Measurements from ENCODE around the gene ARID4B. TPM values are rescaled to one million over a fixed set of nuclear protein-coding genes. Genes with fewer than 3 reads are reported as not detected.

Gene ARID4B
- total and polyA plus RNA-seq, 11 donors, result 12.4 to 20.4 (median 15.3) TPM

DNA sequence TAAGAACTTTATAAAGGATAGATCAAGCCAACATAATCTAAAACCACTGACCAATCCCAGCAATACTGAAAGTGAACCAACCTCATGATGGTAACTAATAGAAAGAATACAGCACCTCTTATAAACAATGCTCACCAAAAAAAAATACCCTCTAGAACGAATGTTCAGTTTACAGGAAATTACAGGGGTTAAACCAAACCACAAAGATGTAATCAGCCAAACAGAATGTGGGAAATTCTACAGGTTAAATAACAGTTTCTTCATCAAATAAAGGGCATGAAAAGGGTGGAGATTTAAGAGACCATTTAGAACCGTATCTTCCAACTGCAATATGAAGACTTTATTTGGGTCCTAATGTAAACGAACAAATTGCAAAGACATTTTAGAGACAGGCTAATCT lies 30.4 kb downstream of the ARID4B start:
- Histone ChIP-seq H3K4me1 (peaks cover 0 to 36% (median 12%) of the 10 kb centered on the region in 12 donors), H3K27me3 (no peaks in the 10 kb centered on the region), H3K4me3 (no peak overlapping the region), H3K27ac (peak overlapping the region in 1 of 12 donors; percentile 40), H3K9me3 (peaks cover 0 to 15% (median 0%) of the 10 kb centered on the region in 12 donors), H3K36me3 (no peaks in the 10 kb centered on the region)
- DNase-seq, result no peak
- WGBS, 4 donors, result 70 to 78% (median 75%) methylated on average over 3 of the region's 3 CpGs
- TF ChIP-seq, protein P1, sequence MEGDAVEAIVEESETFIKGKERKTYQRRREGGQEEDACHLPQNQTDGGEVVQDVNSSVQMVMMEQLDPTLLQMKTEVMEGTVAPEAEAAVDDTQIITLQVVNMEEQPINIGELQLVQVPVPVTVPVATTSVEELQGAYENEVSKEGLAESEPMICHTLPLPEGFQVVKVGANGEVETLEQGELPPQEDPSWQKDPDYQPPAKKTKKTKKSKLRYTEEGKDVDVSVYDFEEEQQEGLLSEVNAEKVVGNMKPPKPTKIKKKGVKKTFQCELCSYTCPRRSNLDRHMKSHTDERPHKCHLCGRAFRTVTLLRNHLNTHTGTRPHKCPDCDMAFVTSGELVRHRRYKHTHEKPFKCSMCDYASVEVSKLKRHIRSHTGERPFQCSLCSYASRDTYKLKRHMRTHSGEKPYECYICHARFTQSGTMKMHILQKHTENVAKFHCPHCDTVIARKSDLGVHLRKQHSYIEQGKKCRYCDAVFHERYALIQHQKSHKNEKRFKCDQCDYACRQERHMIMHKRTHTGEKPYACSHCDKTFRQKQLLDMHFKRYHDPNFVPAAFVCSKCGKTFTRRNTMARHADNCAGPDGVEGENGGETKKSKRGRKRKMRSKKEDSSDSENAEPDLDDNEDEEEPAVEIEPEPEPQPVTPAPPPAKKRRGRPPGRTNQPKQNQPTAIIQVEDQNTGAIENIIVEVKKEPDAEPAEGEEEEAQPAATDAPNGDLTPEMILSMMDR (IDR thresholded peaks at IDR 0.05), result no peak
- TF ChIP-seq POLR2A (IDR thresholded peaks at IDR 0.05), result no peak
- ATAC-seq, result no peak
- intact Hi-C loops (cut with DNase I), result no loop called here

DNA sequence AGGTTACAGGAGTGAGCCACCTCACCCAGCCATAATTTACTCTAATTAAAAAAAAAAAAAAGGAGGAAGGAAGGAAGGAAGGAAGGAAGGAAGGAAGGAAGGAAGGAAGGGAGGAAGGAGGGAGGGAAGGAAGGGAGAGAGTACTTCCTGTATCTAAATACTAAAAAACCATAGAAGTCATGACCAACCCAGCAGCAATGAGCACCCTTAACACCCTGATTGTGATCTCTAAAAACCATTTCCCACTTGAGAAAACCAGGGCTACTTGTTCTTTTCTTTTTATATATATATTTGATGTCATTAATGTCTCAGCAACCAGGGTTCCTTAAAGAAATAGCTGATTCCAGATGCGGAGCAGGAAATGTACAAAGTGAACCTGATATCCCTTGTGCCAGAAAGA lies 31.2 kb downstream of the ARID4B start:
- Histone ChIP-seq H3K9me3 (peaks cover 0 to 15% (median 0%) of the 10 kb centered on the region in 12 donors), H3K27ac (peak overlapping the region in 1 of 12 donors; percentile 40), H3K36me3 (no peaks in the 10 kb centered on the region), H3K27me3 (no peaks in the 10 kb centered on the region), H3K4me1 (peaks cover 0 to 42% (median 14%) of the 10 kb centered on the region in 12 donors), H3K4me3 (no peak overlapping the region)
- DNase-seq (no peak), ATAC-seq (no peak)
- WGBS, 4 donors, result 93 to 96% (median 94%) methylated on average over 1 of the region's 1 CpG
- intact Hi-C loops (cut with DNase I), result no loop called here
- TF ChIP-seq, protein P1 (IDR thresholded peaks at IDR 0.05), result no peak
- no peak for TF ChIP-seq POLR2A (IDR thresholded peaks at IDR 0.05)

DNA sequence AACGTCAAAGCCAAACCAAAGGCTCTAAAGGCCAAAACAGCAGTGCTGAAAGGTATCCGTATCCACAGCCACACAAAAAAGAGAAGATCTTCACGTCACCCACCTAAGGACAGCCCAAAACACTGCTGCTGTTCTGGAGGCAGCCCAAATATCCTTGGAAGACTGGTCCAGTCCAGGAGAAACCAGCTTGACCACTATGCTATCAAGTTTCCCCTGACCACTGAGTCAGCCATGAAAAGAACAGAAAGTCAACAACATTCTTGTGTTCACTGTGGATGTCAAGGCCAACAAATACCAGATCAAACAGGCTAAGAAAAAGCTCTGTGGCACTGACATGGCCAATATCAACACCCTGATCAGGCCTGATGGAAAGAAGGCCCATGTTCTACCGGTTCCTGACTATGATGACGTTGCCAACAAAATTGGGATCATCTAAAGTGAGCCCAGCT lies 32.1 kb downstream of the ARID4B start:
- intact Hi-C loops (cut with DNase I), result no loop called here
- WGBS, 4 donors, result 92 to 93% (median 93%) methylated on average over 5 of the region's 5 CpGs
- H3K4me1 ChIP-seq, result peaks cover 0 to 42% (median 14%) of the 10 kb centered on the region in 12 donors

DNA sequence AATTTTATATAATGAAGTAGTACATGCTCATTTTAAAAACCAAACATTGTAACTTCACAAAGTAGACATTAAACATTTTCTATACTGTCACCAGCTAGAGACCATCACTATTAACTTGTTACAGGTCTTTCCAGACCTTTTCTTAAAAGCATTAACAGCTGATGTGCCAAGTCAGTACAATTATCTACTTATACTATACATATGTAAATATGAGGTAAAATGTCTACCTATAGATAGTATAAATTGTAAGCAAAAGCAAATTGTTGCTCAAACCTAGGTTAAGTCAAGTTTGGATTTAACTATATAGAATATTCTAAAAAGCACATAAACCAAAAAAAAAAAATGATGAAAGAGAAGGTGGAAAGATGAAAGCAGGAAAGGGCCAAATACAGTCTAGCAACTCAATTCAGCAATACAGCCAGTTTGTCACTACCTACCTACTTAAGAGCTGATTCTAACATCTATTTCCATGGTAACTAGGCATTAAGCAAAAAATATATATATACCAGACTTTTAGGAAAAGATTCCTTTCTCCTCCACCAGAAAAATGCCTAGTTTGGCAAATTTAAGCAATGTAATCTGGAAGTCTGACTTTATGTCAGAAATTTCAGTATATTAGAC lies 34.5 kb downstream of the ARID4B start:
- Histone ChIP-seq H3K36me3 (no peaks in the 10 kb centered on the region), H3K4me3 (no peak overlapping the region), H3K27me3 (no peaks in the 10 kb centered on the region), H3K4me1 (peaks cover 0 to 31% (median 10%) of the 10 kb centered on the region in 12 donors), H3K9me3 (peaks cover 0 to 15% (median 0%) of the 10 kb centered on the region in 12 donors), H3K27ac (no peak overlapping the region)
- intact Hi-C loops (cut with DNase I), result no loop called here
- no peak for DNase-seq
- TF ChIP-seq POLR2A (IDR thresholded peaks at IDR 0.05), result no peak
- TF ChIP-seq, protein P1 (IDR thresholded peaks at IDR 0.05), result no peak
- no peak for ATAC-seq

More for the DNA sequence above, 32.1 kb downstream of the ARID4B start:
- Histone ChIP-seq H3K4me3 (no peak overlapping the region), H3K27ac (no peak overlapping the region), H3K27me3 (no peaks in the 10 kb centered on the region), H3K36me3 (no peaks in the 10 kb centered on the region), H3K9me3 (peaks cover 0 to 15% (median 0%) of the 10 kb centered on the region in 12 donors)
- no peak for DNase-seq
- ATAC-seq, result no peak
- TF ChIP-seq POLR2A (IDR thresholded peaks at IDR 0.05), result no peak
- TF ChIP-seq, protein P1 (IDR thresholded peaks at IDR 0.05), result no peak

Data from heart left ventricle (tissue), 16 donors.